GM12874 (cell line): ENCODE results near the gene PDGFB.

Experiments used
- CTCF ChIP-seq: IDR thresholded peaks from 2 replicates; pipeline ENCODE4 v1.5.1; 2011; ENCODE audit warnings: low read depth, mild to moderate bottlenecking, control low read depth, low read length, moderate library complexity; ENCODE audit not compliant: insufficient read depth

Gene PDGFB

GRCh38 chr22:39289533-39289932 is 44.8 kb upstream of the PDGFB start:
- no peak for TF ChIP-seq CTCF

GRCh38 chr22:39288135-39288898 is 43.5 kb upstream of the PDGFB start:
- no peak for TF ChIP-seq CTCF

GRCh38 chr22:39287076-39287725 is 42.4 kb upstream of the PDGFB start:
- TF ChIP-seq CTCF, result no peak

- TF ChIP-seq CTCF, result no peak
Observed at GRCh38 chr22:39284983-39285382, 40.2 kb upstream of the PDGFB start.

- TF ChIP-seq CTCF, result no peak
Observed at GRCh38 chr22:39284142-39284980, 39.6 kb upstream of the PDGFB start.

- no peak for TF ChIP-seq CTCF
Observed at GRCh38 chr22:39283322-39284141, 38.8 kb upstream of the PDGFB start.
